K562 (cell line): ENCODE measurements around the gene RACK1. TPM values are rescaled to one million over a fixed set of nuclear protein-coding genes. Genes with fewer than 3 reads are reported as not detected.
A peak's percentile ranks its signal among the peaks of the same experiment; 100 is the strongest.

ENCODE experiments used
- AFF1 ChIP-seq, 2 experiments: fragments of 450-650 bp; IDR thresholded peaks; 2 replicates each; pipeline ENCODE4 v1.6.1; 2018; ENCODE audit warnings: mild to moderate bottlenecking in 2 of 2, low read depth in 1 of 2; ENCODE audit not compliant: partially characterized antibody in 2 of 2
- CREB3 ChIP-seq: fragments of 450-650 bp; conservative IDR thresholded peaks from 2 replicates; pipeline ENCODE4 v1.6.1; 2016; ENCODE audit warnings: missing genetic modification characterization, low read depth, mild to moderate bottlenecking, missing compliant biosample characterization, moderate library complexity
- EHMT2 ChIP-seq: fragments of 450-650 bp; IDR thresholded peaks from 2 replicates; pipeline ENCODE4 v1.6.1; 2018; ENCODE audit warnings: antibody characterized with exemption
- HMG20B ChIP-seq: fragments of 250-450 bp; sonication (Bioruptor Pico); IDR thresholded peaks from 2 replicates; pipeline ENCODE4 v1.5.0; 2021; ENCODE audit warnings: mild to moderate bottlenecking
- ILF3 ChIP-seq: fragments of 450-650 bp; IDR thresholded peaks from 2 replicates; pipeline ENCODE4 v1.6.1; 2018; ENCODE audit warnings: antibody characterized with exemption, mild to moderate bottlenecking, moderate library complexity, borderline replicate concordance
- KLF13 ChIP-seq: fragments of 450-650 bp; IDR thresholded peaks from 2 replicates; pipeline ENCODE4 v1.6.1; 2016; ENCODE audit warnings: missing genetic modification characterization, low read depth, mild to moderate bottlenecking, missing compliant biosample characterization, moderate library complexity, borderline replicate concordance
- MLLT1 ChIP-seq, 2 experiments: fragments of 450-650 bp; IDR thresholded peaks; 2 replicates each; pipeline ENCODE4 v1.6.1; 2016
- MYC ChIP-seq, 2 experiments: fragments of 250-450 bp in 1 of 2; sonication (Bioruptor Pico) in 1 of 2; IDR thresholded peaks; 2 replicates each; pipeline versions ENCODE4 v1.5.1 to v1.6.1; 2012 to 2021; ENCODE audit warnings: low read depth in 2 of 2, borderline replicate concordance in 1 of 2, improper control_type of control experiment in 1 of 2, low read length in 1 of 2, mild to moderate bottlenecking in 1 of 2, moderate library complexity in 1 of 2
- POLR2AphosphoS5 ChIP-seq: IDR thresholded peaks from 2 replicates; pipeline ENCODE4 v1.6.1; 2011; ENCODE audit warnings: mild to moderate bottlenecking, low read depth, low read length, moderate library complexity; ENCODE audit not compliant: control insufficient read depth, insufficient read depth
- SAP30 ChIP-seq: fragments of 200-600 bp; sonication (generic); IDR thresholded peaks from 2 replicates; pipeline ENCODE4 v1.6.1; 2012; ENCODE audit warnings: borderline replicate concordance, low read depth, mild to moderate bottlenecking, moderate library complexity, low read length, control low read depth, inconsistent platforms; ENCODE audit not compliant: insufficient read depth, poor library complexity, severe bottlenecking
- SMARCE1 ChIP-seq: fragments of 450-650 bp; IDR thresholded peaks from 2 replicates; pipeline ENCODE4 v1.7.1; 2016; ENCODE audit warnings: mild to moderate bottlenecking
- TEAD2 ChIP-seq: fragments of 450-650 bp; IDR thresholded peaks from 2 replicates; pipeline ENCODE4 v1.6.1; 2016; ENCODE audit warnings: missing genetic modification characterization, control low read depth, missing compliant biosample characterization
- TFAP4 ChIP-seq: sonication (generic); formaldehyde crosslinking; IDR thresholded peaks from 2 replicates; pipeline ENCODE4 v1.8.0; 2022; ENCODE audit warnings: missing genetic modification reagents, mild to moderate bottlenecking, moderate library complexity, borderline replicate concordance
- ZHX1 ChIP-seq: fragments of 150-350 bp; conservative IDR thresholded peaks from 2 replicates; pipeline ENCODE4 v1.6.1; 2014; ENCODE audit warnings: low read length
- ZNF263 ChIP-seq: sonication (generic); formaldehyde crosslinking; IDR thresholded peaks from 2 replicates; pipeline ENCODE4 v1.8.0; 2022; ENCODE audit warnings: mild to moderate bottlenecking, missing genetic modification reagents, borderline replicate concordance
- polyA plus RNA-seq, 8 experiments: library from polyadenylated mRNA; depleted of rRNA in 4 of 8; stranded (reverse) in 5 of 8; unstranded in 3 of 8; fragments of >200 nt; fragmentation: Nextera tagmentation in 2 of 8; fragmentation: Illumina TruSeq in 1 of 8; extraction: Ambion mirVana in 2 of 8; extraction: Trizol in 1 of 8; gene quantifications; 2 replicates each; pipeline versions ENCODE4 v1.2.1 to v1.2.3, GENCODE V29; 2011 to 2014; ENCODE audit warnings: inconsistent platforms in 1 of 8, missing spikeins in 1 of 8
- total RNA-seq, 7 experiments: library from RNA; depleted of rRNA in 6 of 7; stranded (reverse); fragments of >200 nt in 6 of 7; fragmentation: Illumina TruSeq in 2 of 7; extraction: Trizol in 2 of 7; gene quantifications; 2 replicates each; pipeline versions ENCODE4 v1.2.1 to v1.2.3, GENCODE V29; 2011 to 2021; ENCODE audit warnings: low replicate concordance in 1 of 7

The RACK1 gene
- total and polyA plus RNA-seq, 9 of the 15 experiments (the other 6 are each of a cell fraction or from before 2014, with no cell fraction given) = 2,303 to 5,311 (median 3,833) TPM

- TF ChIP-seq POLR2AphosphoS5 (peak; percentile 68; the same call in 1 of the 2 replicates), MLLT1 (IDR thresholded peaks at IDR 0.05) (peak; percentile 9 to 77; a peak in 1 of 4 replicates), KLF13 (tag) (no peak), SAP30 (peak; percentile 88), TEAD2 (tag) (no peak), EHMT2 (peak; percentile 26; the same call in 1 of the 2 replicates), AFF1 (IDR thresholded peaks at IDR 0.05; ENCODE audit: low read depth in 1 of 2, partially characterized antibody in 2 of 2) (no peak), TFAP4 (peak; percentile 96), SMARCE1 (no peak), ILF3 (no peak; the same call in 1 of the 2 replicates), MYC (IDR thresholded peaks at IDR 0.05; ENCODE audit: low read depth, low read length) (peak; percentile 90), MYC (CRISPR knock-in tag; IDR thresholded peaks at IDR 0.05; ENCODE audit: borderline replicate concordance, low read depth) (no peak), CREB3 (no peak), ZNF263 (CRISPR knock-in tag) (no peak; the same call in none of the 2 replicates), HMG20B (CRISPR knock-in tag) (no peak), ZHX1 (no peak)
These were observed 17.1 kb upstream of the RACK1 start, which contains the start of gene TRIM52 (continued) for GRCh38 chr5:181260720-181261319.
